GM12873 (cell line): ENCODE results near the gene ALK.

Experiments
- TF ChIP-seq, protein P1 (sequence below): IDR thresholded peaks from 2 replicates; pipeline ENCODE4 v1.5.1; 2012; ENCODE audit warnings: low read depth, mild to moderate bottlenecking, moderate library complexity, low read length, control low read depth; ENCODE audit not compliant: insufficient read depth; ENCODE audit errors: missing control alignments

The ALK gene

DNA sequence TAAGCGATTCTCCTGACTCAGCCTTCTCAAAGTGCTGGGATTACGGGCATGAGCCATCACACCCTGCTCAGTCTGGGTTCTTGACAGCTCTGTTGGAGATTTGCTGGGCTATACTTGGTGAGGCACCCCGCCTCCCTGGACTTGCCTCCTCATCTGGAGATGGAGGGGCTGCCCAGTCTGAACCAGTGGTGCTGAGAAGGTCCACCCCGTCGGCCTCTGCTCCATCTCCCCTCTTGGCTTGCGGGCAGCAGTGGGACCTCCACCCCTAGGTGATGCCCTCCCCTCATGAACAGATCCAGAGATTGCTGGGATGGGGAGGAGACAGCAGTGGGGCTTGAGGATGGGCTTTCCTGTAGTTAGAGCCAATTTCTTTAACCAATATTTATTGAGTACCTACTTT, 685.3 kb downstream of the ALK start:
- TF ChIP-seq, protein P1, sequence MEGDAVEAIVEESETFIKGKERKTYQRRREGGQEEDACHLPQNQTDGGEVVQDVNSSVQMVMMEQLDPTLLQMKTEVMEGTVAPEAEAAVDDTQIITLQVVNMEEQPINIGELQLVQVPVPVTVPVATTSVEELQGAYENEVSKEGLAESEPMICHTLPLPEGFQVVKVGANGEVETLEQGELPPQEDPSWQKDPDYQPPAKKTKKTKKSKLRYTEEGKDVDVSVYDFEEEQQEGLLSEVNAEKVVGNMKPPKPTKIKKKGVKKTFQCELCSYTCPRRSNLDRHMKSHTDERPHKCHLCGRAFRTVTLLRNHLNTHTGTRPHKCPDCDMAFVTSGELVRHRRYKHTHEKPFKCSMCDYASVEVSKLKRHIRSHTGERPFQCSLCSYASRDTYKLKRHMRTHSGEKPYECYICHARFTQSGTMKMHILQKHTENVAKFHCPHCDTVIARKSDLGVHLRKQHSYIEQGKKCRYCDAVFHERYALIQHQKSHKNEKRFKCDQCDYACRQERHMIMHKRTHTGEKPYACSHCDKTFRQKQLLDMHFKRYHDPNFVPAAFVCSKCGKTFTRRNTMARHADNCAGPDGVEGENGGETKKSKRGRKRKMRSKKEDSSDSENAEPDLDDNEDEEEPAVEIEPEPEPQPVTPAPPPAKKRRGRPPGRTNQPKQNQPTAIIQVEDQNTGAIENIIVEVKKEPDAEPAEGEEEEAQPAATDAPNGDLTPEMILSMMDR = no peak

- TF ChIP-seq, protein P1 = no peak
Measured at GRCh38 chr2:29235411-29235810, 686.0 kb downstream of the ALK start.

DNA sequence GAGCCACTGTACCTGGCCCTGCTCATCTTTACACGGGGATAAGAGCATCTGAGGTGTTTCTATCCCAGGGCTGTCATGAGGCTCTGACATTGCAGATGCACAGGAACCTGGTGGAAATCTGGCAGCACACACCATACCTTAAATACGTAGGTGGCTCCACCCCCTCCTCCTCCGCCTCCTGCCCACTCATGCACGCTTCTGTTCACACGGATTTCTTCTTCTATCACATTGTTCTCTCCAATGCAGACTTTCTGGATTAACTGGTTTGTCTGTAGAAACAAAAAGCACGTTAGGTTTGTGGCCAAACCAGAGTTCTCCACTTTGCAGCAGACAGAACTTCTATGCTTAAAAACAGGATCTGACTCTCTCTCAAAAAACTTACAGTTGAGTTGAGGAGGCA, 688.0 kb downstream of the ALK start:
- TF ChIP-seq, protein P1 = no peak

DNA sequence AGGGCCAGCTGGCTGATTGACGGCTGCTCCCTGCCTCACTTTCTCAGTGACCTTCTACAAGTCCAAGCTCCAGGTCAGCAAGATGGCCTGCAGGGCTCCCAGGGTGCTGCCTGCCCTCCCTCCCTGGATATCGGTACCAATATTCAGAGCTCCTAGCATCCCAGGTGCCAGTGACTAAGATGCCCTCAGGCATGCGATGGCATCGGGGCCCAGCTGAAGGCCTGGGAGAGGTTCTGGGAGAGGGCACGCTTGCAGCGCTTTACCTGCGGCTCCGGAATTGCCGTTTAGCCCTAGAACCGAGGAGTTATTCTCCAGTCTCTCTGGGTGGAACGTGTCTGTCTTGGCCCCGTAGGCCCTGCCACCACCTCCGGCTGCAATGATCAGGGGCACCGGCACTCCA, 689.3 kb downstream of the ALK start:
- TF ChIP-seq, protein P1 = no peak

GRCh38 chr2:29229640-29230039, 691.7 kb downstream of the ALK start:
- TF ChIP-seq, protein P1 = no peak

DNA sequence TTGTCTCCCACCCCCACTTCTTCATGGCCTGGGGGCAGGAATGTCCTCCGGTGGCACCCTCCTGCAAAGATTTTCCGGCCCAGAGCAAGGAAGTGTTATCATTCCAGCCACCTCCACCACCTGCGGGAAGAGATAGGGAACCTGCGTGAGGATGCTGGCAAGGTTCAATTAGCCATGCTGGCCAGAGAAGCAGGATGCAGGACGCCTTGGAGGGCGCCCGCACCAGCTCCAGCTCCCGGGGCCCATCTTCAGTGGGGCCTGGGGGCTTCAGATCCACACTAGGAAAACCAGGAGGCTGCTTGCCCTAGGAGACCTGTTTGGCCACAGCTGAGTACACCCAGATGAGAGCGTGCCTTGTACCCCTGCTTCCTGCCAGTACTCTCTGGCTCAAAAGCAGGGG, 692.4 kb downstream of the ALK start:
- TF ChIP-seq, protein P1 = no peak

- TF ChIP-seq, protein P1 = no peak
Measured at GRCh38 chr2:29227935-29228675, 693.3 kb downstream of the ALK start.
